GM19239 (cell line): ENCODE results near the gene KLRC1.
A peak's percentile ranks its signal among the peaks of the same experiment; 100 is the strongest.
"Not testable (repeated sequence)": the region's sequence is repeated elsewhere in the genome, so short reads cannot be mapped to it uniquely, and the experiment has no call there.

Source experiments
- DNase-seq: peaks from one replicate; pipeline ENCODE4 v3.0.0; 2011; ENCODE audit warnings: low spot score; ENCODE audit not compliant: insufficient read length
- FAIRE-seq: peaks from 2 replicates; lab custom pipeline; 2011; peaks lifted over from hg19 to GRCh38; lab: Jason Lieb, UNC

KLRC1 gene

GRCh38 chr12:10424260-10424899 is 28.8 kb downstream of the KLRC1 start:
- FAIRE-seq, DNase-seq: not testable (repeated sequence)

- FAIRE-seq: not testable (repeated sequence)
Observed at GRCh38 chr12:10422159-10422558, 31.0 kb downstream of the KLRC1 start.

GRCh38 chr12:10420334-10420733 is 32.8 kb downstream of the KLRC1 start, which contains the start of gene KLRC3:
Gene KLRC3 (minus strand): TSS chr12:10420595. CDS start chr12:10420550, 45 bp downstream.
- DNase-seq, FAIRE-seq: not testable (repeated sequence)

More at GRCh38 chr12:10422159-10422558, 31.0 kb downstream of the KLRC1 start:
- DNase-seq: not testable (repeated sequence)

GRCh38 chr12:10409392-10409791 is 43.8 kb downstream of the KLRC1 start, which contains the start of gene KLRC4:
Gene KLRC4 (minus strand): TSS chr12:10409757. CDS start chr12:10409575, 182 bp downstream.
- no peak for FAIRE-seq

GRCh38 chr12:10408842-10409241 is 44.3 kb downstream of the KLRC1 start:
- no peak for FAIRE-seq
- DNase-seq: no peak

More at GRCh38 chr12:10409392-10409791, 43.8 kb downstream of the KLRC1 start, which contains the start of gene KLRC4:
- no peak for DNase-seq

- FAIRE-seq: no peak
Observed at GRCh38 chr12:10406725-10407124, 46.5 kb downstream of the KLRC1 start.

GRCh38 chr12:10405294-10405693 is 47.9 kb downstream of the KLRC1 start:
- DNase-seq: no peak
- FAIRE-seq: no peak

More at GRCh38 chr12:10406725-10407124, 46.5 kb downstream of the KLRC1 start:
- DNase-seq: no peak

GRCh38 chr12:10404798-10405197 is 48.4 kb downstream of the KLRC1 start:
- DNase-seq (no peak), FAIRE-seq (peak; percentile 18)

GRCh38 chr12:10400829-10401228 is 52.3 kb downstream of the KLRC1 start:
- FAIRE-seq (no peak), DNase-seq (no peak)

GRCh38 chr12:10398168-10398567 is 55.0 kb downstream of the KLRC1 start:
- FAIRE-seq (no peak), DNase-seq (no peak)

- FAIRE-seq (no peak), DNase-seq (no peak)
Observed at GRCh38 chr12:10397296-10397695, 55.9 kb downstream of the KLRC1 start.

- DNase-seq, FAIRE-seq: not testable (repeated sequence)
Observed at GRCh38 chr12:10396176-10396575, 57.0 kb downstream of the KLRC1 start.
